Measurements from ENCODE around the gene SHE.

DNA sequence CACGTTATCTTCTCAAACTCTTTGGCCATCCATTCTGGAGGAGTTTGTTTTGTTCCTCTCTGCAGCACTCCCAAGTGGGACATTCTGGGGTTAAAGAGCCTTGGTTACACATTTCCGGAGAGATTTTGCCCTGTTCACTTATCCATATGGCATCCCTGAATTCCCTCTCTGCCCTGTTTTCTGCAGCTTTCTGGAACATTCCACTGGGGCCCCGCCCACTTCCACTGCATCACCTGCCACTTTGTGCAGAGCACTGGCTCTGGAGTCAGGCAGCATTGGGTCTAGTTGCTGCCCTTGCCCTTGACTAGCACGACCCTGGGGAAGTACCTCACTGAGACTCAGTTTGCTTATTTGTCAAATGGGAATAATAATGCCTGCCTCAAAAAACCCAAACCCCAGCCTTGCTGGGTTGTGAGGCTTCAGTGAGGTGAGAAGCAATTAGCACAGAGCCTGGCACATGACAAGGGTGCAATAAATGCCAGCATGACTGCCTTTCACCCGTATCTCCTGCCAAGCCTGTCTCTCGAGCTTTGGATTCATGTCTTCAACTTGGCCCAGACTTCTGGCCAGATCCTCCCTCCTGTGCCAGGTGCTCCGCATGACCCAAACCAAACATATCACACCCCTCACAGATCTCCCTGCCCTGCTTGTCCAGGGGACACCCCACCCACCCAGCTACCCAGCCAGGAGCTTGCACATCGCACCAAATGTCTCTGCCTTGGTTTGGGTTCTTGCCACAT is 58.8 kb downstream of the SHE start:
- TF ChIP-seq, protein P1, sequence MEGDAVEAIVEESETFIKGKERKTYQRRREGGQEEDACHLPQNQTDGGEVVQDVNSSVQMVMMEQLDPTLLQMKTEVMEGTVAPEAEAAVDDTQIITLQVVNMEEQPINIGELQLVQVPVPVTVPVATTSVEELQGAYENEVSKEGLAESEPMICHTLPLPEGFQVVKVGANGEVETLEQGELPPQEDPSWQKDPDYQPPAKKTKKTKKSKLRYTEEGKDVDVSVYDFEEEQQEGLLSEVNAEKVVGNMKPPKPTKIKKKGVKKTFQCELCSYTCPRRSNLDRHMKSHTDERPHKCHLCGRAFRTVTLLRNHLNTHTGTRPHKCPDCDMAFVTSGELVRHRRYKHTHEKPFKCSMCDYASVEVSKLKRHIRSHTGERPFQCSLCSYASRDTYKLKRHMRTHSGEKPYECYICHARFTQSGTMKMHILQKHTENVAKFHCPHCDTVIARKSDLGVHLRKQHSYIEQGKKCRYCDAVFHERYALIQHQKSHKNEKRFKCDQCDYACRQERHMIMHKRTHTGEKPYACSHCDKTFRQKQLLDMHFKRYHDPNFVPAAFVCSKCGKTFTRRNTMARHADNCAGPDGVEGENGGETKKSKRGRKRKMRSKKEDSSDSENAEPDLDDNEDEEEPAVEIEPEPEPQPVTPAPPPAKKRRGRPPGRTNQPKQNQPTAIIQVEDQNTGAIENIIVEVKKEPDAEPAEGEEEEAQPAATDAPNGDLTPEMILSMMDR (IDR thresholded peaks at IDR 0.05): no peak
- no peak for TF ChIP-seq POLR2A (IDR thresholded peaks at IDR 0.05)
- no peak for TF ChIP-seq POLR2AphosphoS5 (IDR thresholded peaks at IDR 0.05)
